ENCODE results near the gene SLCO2A1. TPM values are rescaled to one million over a fixed set of nuclear protein-coding genes. Genes with fewer than 3 reads are reported as not detected.
A peak's percentile ranks its signal among the peaks of the same experiment; 100 is the strongest.

The SLCO2A1 gene
- total RNA-seq, 4 donors from 2014 or later, result 6.1 to 54.2 (median 33.1) TPM

DNA sequence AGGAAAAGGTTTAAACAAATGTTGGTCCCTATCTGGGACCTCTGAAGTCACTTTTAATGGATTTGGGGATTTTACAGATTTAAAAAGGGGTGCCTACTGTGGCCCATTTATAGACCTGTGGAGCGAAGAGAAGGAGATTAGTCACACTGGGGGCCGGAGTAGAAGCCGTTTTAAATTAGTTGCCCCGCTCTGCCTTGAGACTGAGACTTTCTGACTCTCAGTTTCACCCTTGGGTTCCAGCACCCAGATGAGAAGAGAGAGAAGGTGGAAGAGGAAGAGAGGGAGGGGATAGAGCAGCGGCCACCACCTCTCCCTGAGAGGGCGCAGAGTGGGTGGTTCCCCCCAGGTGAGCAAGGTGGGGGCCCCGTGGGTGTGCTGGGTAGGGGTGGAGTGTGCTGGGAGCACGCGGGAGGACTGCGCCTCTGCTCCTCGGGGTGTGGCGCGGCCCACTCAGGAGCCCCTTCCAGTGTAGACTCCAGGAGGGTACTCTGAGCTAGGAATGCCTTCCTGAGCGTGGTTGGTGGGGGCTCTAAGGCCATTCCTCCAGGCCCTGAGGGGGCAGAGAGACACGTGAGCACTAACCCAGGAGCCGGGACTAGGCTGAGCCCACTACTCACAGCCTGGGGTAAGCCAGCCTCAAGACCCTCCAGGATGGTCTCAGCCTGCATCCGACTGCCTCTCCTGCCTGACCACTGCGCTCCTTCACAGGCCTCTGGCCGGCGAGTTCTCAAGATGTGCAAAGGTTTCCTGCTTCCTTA, 101.4 kb downstream of the SLCO2A1 start:
- DNase-seq (ENCODE audit: low spot score) (no peak), ATAC-seq (ENCODE audit: low FRiP score) (no peak)
- TF ChIP-seq CTCF (IDR thresholded peaks at IDR 0.05), result no peak

DNA sequence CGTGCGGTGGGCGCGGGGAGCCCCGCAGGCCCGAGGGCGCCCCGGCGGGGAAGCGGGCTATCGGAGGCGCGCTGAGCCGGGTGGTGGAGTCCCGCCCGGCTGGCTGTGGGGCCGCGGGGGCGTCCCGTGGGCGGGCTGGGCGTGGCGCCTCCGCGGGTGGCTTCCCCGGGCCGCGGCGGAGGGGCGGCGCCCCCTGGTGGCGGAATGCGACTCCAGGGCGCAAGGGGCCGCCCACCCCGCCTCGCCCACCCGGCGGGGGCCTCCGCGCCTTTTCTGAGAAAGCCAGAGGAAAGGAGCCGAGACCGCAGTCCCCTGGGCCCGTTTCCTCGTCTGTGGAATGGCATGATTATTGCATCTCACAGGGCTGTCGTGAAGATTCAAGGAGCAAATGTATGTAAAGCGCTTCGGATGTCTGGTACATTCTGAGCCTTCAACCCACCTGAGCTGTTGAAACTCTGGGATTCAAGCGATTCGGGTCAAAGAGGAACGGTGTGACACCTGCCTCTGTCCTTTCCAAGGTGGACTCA, 102.1 kb downstream of the SLCO2A1 start:
- TF ChIP-seq CTCF (IDR thresholded peaks at IDR 0.05), result peak in 2 of 3 donors; percentile 67 to 74
- peak; percentile 41 for DNase-seq (ENCODE audit: low spot score)
- ATAC-seq (ENCODE audit: low FRiP score), result peak; percentile 81

- no peak for TF ChIP-seq CTCF (IDR thresholded peaks at IDR 0.05)
- DNase-seq (ENCODE audit: low spot score), result no peak
- no peak for ATAC-seq (ENCODE audit: low FRiP score)
Measured at GRCh38 chr3:133926736-133927539, 102.8 kb downstream of the SLCO2A1 start.

DNA sequence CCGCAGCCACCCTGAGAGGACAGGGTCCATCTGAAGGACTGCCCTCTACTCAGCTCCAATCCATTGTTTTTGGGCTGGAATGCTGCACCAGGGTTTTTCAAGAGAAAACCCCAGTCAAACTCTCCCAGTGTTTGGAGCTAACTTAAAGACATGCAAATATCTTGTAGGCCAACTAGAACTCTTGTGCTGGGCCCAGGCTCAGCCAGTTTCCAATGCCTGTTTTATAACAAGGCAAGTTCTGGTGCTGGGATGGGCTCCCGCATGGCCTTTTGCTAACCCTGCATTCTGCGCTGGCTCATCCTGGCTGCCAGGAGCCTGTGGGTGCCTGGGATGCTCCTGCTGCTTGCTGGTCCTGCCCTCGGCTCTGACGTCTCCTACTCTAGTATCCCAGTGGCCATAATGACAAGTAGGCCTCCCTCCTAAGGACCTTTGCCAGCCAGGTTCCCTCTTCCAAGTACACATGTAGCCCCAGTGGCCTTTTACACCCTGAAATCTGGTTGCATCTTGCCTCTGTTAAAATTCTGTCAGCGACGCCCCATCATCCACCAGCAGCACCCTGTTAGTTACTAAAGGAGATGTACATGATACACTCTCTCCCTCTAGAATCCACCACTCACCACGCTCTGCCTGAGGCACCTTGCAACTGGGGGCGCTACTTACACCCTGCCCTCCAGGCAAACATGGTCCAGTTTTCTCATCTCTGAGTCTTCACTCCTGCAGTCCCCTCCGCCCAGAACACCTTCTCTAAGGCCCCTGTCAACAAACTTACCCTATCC, 103.6 kb downstream of the SLCO2A1 start:
- DNase-seq (ENCODE audit: low spot score) (no peak), ATAC-seq (ENCODE audit: low FRiP score) (no peak)
- no peak for TF ChIP-seq CTCF (IDR thresholded peaks at IDR 0.05)

DNA sequence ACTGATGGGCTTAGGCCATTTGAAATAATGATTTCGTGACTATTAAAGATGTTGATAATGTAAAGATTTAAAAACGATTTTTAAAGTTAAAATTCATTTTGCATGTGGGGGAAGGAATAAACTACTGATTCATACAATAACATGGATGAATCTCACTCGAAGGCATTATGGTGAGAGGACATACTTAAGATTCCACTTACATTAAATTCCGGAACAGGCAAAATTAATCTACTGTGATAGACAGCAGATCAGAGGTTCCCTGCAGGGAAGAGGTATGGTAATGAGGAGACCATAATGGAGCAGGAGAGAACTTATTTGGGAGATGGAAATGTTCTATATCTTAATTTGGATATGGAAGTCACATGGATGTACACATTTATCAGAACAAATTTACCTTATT, 105.7 kb downstream of the SLCO2A1 start:
- TF ChIP-seq CTCF (IDR thresholded peaks at IDR 0.05), result no peak
- DNase-seq (ENCODE audit: low spot score), result no peak
- ATAC-seq (ENCODE audit: low FRiP score), result no peak

GRCh38 chr3:133921592-133921991, 108.1 kb downstream of the SLCO2A1 start:
- ATAC-seq (ENCODE audit: low FRiP score) (no peak), DNase-seq (ENCODE audit: low spot score) (no peak)
- no peak for TF ChIP-seq CTCF (IDR thresholded peaks at IDR 0.05)

Measured in omental fat pad (tissue), 4 donors.